Uterus (tissue), 2 donors: ENCODE measurements around the gene RPS6KA2.

Experiments
- POLR2A ChIP-seq, 2 donors: fragments of 450-650 bp; IDR thresholded peaks; one replicate each; pipeline ENCODE4 v1.6.1; 2016; ENCODE audit warnings: antibody characterized with exemption in 2 of 2, mild to moderate bottlenecking in 1 of 2, moderate library complexity in 1 of 2
- TF ChIP-seq, protein P1 (sequence below), 4 experiments: fragments of 200-600 bp in 2 of 4; fragments of 450-650 bp in 2 of 4; sonication (generic) in 2 of 4; IDR thresholded peaks; one replicate each; pipeline ENCODE4 v1.5.1; 2016 to 2019; ENCODE audit warnings: antibody characterized with exemption in 4 of 4, mild to moderate bottlenecking in 2 of 4, moderate library complexity in 1 of 4

DNA sequence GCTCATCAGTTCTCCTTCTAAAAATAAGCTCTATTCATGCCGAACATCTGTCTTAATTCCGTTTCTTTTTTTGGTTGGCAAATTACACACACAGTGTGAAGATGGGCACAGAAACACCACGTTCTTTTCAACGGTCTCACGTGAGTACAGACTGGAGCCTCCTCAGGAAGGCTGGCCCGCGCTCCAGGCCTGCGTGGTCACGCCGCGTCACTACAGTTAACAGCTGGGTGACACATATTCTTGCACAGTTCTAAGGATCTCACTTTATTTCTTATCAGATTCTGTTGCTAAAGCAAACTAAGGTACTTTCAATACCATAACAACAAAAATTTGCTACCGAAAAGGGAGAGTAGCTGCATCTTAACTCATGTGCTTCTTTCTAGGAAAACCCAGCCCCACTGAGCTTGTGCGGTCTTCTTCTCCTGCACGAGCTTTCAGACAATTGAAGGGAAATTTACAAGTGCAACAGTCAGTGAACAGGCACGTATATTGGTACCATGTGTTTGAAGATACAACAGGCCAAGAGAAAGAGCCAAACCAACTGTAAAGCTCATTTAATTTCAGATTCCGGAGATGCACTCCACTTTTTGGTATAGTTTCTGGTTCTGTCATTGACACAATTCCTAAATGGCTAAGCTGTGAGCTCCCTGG is 188.7 kb downstream of the RPS6KA2 start:
- TF ChIP-seq, protein P1, sequence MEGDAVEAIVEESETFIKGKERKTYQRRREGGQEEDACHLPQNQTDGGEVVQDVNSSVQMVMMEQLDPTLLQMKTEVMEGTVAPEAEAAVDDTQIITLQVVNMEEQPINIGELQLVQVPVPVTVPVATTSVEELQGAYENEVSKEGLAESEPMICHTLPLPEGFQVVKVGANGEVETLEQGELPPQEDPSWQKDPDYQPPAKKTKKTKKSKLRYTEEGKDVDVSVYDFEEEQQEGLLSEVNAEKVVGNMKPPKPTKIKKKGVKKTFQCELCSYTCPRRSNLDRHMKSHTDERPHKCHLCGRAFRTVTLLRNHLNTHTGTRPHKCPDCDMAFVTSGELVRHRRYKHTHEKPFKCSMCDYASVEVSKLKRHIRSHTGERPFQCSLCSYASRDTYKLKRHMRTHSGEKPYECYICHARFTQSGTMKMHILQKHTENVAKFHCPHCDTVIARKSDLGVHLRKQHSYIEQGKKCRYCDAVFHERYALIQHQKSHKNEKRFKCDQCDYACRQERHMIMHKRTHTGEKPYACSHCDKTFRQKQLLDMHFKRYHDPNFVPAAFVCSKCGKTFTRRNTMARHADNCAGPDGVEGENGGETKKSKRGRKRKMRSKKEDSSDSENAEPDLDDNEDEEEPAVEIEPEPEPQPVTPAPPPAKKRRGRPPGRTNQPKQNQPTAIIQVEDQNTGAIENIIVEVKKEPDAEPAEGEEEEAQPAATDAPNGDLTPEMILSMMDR (IDR thresholded peaks at IDR 0.05), result no peak
- TF ChIP-seq POLR2A (IDR thresholded peaks at IDR 0.05), result no peak
